Stimulated activated naive B cell treated with anti-CD40 and anti-IgM and Interleukin-4, amounts not matched to agents 10 μg/mL and 1 μg/mL and 100 μg/mL, for 72 hours (primary cell): Measurements from ENCODE around the gene DCAF8.

Experiments used
- ATAC-seq, 2 donors: fragments of 150-1000 bp; cut with Tn5 transposase; replicated peaks; 2 replicates each; pipeline ENCODE4 v1.10.0; 2021; ENCODE audit warnings: moderate library complexity in 1 of 2
- DNase-seq: peaks from one replicate; pipeline ENCODE4 v3.0.0; 2021
- H3K27ac Mint-ChIP-seq: one replicate; pipeline ENCODE4 v1.8.0; 2022; ENCODE audit warnings: mild to moderate bottlenecking, mixed read lengths
- H3K27me3 Mint-ChIP-seq, 2 donors: one replicate each; pipeline ENCODE4 v1.8.0; 2022; ENCODE audit warnings: mixed read lengths in 2 of 2
- H3K36me3 Mint-ChIP-seq, 2 donors: one replicate each; pipeline ENCODE4 v1.8.0; 2022; ENCODE audit warnings: mixed read lengths in 2 of 2, mild to moderate bottlenecking in 1 of 2
- H3K4me1 Mint-ChIP-seq, 2 donors: one replicate each; pipeline ENCODE4 v1.8.0; 2022; ENCODE audit warnings: mixed read lengths in 2 of 2, mild to moderate bottlenecking in 1 of 2
- H3K4me3 Mint-ChIP-seq, 2 donors: one replicate each; pipeline ENCODE4 v1.8.0; 2022; ENCODE audit warnings: mild to moderate bottlenecking in 2 of 2, mixed read lengths in 2 of 2, moderate library complexity in 1 of 2
- H3K9me3 Mint-ChIP-seq, 2 donors: one replicate each; pipeline ENCODE4 v1.8.0; 2022; ENCODE audit warnings: mixed read lengths in 2 of 2, mild to moderate bottlenecking in 1 of 2

Gene DCAF8

DNA sequence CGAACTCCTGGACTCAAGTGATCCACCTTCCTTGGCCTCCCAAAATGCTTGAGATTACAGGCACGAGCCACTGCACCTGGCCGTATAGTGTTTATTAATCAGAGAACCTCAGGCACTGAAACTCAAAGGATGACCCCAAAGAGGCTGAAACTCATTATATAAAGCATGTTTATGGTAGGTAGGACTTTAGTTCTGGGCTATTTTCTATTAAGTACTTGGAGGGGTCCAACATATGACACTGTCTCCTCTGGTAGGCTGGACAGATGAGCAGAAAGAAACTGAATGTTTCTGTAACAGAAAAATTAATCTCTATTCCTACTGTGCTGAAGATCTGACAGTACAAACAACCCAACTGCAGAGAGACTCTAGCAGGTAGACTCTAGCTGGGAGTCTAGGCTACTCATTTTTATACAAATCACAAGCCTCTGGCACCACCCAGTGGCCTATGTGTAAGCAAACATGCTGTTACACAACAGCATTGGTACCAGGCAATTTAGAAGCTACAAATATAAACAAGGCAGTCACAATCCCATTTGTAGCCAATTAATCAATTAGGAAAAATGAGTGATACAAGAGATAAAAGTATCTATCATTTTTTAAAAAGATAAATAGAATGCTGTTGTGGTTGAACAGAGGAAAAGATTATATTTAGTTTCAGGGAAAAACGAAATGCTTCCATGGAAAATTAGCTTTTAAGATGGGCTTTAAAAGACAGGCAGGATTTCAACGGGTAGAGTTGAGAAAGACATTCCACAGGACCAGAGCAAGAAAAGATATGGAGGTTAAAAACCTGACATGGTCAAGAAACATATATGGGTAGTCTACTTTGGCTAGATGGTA lies 10.4 kb downstream of the DCAF8 start:
- H3K4me3 Mint-ChIP-seq: no peak overlapping the region
- DNase-seq (peak; percentile 9), ATAC-seq (peak; percentile 93 to 95)
- H3K27ac Mint-ChIP-seq: peak overlapping the region; percentile 5
- H3K9me3 Mint-ChIP-seq: no peaks in the 10 kb centered on the region
- no peaks in the 10 kb centered on the region for H3K27me3 Mint-ChIP-seq
- H3K4me1 Mint-ChIP-seq: peaks cover 2 to 8% of the 10 kb centered on the region in 2 donors
- peaks cover 8 to 20% of the 10 kb centered on the region in 2 donors for H3K36me3 Mint-ChIP-seq

DNA sequence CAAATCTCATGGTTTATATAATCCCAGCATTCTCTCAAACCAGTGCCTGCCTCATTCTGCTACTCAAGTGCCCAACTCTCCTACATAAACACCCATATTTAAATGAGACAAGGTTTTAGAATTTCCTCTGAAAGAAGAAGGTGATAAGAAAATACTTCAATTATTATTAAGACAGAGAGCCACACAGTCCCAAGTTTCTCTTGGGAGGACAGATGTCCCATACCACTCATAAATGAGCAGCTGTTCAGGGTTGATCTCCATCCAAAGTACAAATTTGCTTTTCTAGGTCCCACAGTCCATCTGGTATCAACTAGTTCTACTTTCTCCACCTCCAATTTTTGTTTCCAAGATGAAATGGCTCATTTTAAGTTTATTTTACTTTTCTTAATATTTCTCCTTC lies 11.3 kb downstream of the DCAF8 start:
- DNase-seq (no peak), ATAC-seq (no peak)
- Mint-ChIP-seq H3K27ac (no peak overlapping the region), H3K4me3 (no peak overlapping the region), H3K4me1 (peaks cover 6 to 8% of the 10 kb centered on the region in 2 donors), H3K9me3 (no peaks in the 10 kb centered on the region), H3K27me3 (no peaks in the 10 kb centered on the region), H3K36me3 (peaks cover 10 to 24% of the 10 kb centered on the region in 2 donors)

DNA sequence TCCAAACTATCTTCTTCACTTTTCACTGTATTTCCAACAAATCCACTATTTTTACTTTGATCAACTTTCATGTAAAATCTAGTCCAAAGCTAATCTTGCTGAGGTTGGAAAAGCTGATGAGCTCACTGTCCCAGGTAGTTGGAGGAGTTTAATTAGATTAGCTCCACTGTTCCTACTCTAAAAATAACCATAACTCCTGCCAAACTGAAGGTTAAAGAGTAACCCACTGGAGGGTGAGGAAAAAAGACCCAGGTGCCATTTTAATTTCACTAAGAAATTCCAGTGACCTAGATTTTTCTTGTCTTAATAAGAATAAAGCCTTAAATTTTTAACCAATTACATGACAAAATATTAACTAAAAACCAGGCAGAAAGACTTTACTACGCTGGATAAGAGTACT lies 15.3 kb downstream of the DCAF8 start:
- Mint-ChIP-seq H3K4me1 (peaks cover 5 to 9% of the 10 kb centered on the region in 2 donors), H3K27ac (no peak overlapping the region), H3K9me3 (no peaks in the 10 kb centered on the region), H3K36me3 (peaks cover 12 to 29% of the 10 kb centered on the region in 2 donors), H3K27me3 (no peaks in the 10 kb centered on the region), H3K4me3 (no peak overlapping the region)
- DNase-seq: no peak
- no peak for ATAC-seq

DNA sequence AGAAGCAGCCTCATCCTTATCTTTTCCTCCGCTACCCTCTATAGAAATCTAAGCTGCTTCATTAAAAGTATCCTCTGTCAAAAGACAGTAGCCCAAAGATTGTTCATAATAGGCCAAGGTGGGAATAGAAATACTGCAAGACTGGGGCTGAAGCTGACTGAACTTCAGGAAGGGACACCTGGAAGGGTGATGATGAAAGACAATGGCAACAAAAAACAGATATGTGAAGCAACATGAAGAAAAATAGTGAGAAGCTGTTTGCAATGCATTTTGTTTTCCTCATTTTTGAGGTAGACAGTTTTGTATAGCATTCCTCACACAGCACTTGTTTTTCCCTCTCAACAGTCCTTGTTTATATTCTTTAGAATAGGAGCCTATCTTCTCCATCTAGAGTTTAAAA lies 16.9 kb downstream of the DCAF8 start:
- Mint-ChIP-seq H3K9me3 (no peaks in the 10 kb centered on the region), H3K4me1 (peaks cover 5 to 9% of the 10 kb centered on the region in 2 donors), H3K27ac (no peak overlapping the region), H3K27me3 (no peaks in the 10 kb centered on the region), H3K4me3 (no peak overlapping the region), H3K36me3 (peaks cover 12 to 28% of the 10 kb centered on the region in 2 donors)
- DNase-seq (no peak), ATAC-seq (no peak)

DNA sequence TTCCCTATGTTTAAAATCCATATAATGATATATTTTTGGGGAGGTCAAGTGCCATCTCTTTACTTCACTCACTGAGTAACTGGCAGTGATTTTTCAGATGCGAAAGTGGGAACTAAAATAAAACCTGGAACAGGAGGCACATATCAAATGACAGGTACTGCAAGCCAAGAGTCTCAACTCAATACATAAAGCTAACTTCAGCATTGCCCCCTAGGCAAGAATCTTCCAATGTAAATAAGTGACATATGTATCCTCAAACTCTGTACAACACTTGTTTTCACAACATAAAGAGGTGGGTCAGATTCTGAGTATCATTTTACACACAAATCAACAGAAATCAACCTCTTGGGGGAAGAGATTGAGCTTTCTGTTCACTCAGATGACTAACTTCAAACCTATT lies 18.1 kb downstream of the DCAF8 start:
- no peak overlapping the region for H3K4me3 Mint-ChIP-seq
- H3K4me1 Mint-ChIP-seq: peaks cover 5 to 8% of the 10 kb centered on the region in 2 donors
- ATAC-seq (no peak), DNase-seq (no peak)
- no peak overlapping the region for H3K27ac Mint-ChIP-seq
- H3K36me3 Mint-ChIP-seq: peaks cover 22 to 39% of the 10 kb centered on the region in 2 donors
- no peaks in the 10 kb centered on the region for H3K27me3 Mint-ChIP-seq
- no peaks in the 10 kb centered on the region for H3K9me3 Mint-ChIP-seq

DNA sequence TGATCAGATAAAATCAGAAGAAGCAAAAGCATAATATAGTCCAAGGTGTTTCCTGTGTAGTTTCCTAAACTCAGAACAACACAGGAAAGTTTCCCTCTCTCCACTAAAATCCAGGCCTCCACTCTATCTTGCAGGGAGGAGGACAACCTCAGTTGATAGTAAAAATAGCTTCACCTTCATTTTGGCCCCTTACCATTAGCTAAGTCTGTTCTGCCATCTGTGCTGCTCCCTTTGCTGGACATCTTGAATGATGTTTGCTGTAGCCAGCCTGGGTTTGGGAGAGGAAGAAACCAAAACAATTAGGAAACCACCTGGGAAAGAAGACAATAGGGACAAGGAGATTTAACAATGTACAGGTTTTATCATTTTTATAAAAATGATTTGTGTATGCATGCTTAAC lies 18.6 kb downstream of the DCAF8 start:
- Mint-ChIP-seq H3K9me3 (no peaks in the 10 kb centered on the region), H3K4me3 (no peak overlapping the region), H3K4me1 (peaks cover 5 to 8% of the 10 kb centered on the region in 2 donors), H3K27me3 (no peaks in the 10 kb centered on the region), H3K36me3 (peaks cover 25 to 41% of the 10 kb centered on the region in 2 donors), H3K27ac (peak overlapping the region; percentile 77)
- no peak for ATAC-seq
- no peak for DNase-seq

DNA sequence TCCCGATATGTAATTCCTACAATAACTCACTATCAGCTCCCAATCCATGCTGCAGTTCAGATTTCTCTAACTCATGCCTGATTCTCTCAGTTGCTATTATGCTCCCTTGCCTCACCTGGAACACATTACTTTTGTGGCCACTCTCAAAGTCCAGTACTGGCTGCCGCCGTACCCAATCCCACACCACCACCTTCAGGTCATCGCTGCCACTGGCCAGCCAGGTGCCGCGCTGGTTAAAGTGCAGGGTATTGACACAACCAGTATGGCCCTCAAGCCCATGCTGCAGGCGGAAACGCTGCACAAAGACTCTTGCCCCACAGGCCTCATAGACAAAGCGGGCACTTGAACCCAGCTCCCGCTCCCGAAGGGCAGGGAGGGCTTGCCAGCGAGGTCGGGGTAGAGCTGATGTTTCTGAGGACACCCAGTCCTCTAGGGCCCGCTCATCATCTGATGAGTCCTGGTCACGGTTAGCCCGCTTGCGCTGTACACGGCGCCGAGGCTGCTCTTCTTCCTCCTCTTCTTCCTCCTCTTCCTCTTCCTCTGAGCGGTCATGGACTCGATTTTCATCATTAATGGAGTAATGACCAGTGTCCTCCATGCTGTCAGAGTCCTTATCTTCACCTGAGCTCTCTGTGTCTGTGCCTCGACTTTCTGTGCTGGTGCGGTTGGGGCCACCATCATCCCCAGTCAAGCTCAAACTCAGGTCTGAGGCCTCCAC lies 22.6 kb downstream of the DCAF8 start:
- no peaks in the 10 kb centered on the region for H3K27me3 Mint-ChIP-seq
- no peak for DNase-seq
- H3K4me3 Mint-ChIP-seq: no peak overlapping the region
- ATAC-seq: no peak
- H3K27ac Mint-ChIP-seq: no peak overlapping the region
- H3K36me3 Mint-ChIP-seq: peaks cover 29 to 44% of the 10 kb centered on the region in 2 donors
- H3K9me3 Mint-ChIP-seq: no peaks in the 10 kb centered on the region
- peaks cover 12 to 23% of the 10 kb centered on the region in 2 donors for H3K4me1 Mint-ChIP-seq

DNA sequence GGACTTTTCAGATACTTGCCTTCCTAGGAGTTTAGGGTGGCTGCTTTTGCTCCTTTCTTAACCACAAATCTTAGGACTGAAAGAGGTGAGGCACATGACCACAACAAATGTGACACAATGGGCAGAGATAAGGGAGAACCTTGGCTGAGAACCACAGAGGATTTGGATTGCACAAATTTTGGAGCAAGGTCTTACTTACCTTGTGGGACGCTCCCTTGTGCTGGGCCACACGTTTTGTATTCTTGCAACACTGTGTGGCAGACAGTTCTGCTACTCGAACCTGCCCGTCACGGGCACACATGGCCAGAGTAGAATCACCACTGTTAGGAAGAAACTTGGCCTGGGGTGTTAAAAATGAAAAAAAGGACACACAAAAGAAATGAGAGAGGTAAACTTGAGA lies 23.9 kb downstream of the DCAF8 start:
- peaks cover 31 to 45% of the 10 kb centered on the region in 2 donors for H3K36me3 Mint-ChIP-seq
- no peaks in the 10 kb centered on the region for H3K9me3 Mint-ChIP-seq
- DNase-seq: no peak
- no peak overlapping the region for H3K27ac Mint-ChIP-seq
- ATAC-seq: no peak
- H3K4me3 Mint-ChIP-seq: no peak overlapping the region
- H3K27me3 Mint-ChIP-seq: no peaks in the 10 kb centered on the region
- peaks cover 11 to 21% of the 10 kb centered on the region in 2 donors for H3K4me1 Mint-ChIP-seq

DNA sequence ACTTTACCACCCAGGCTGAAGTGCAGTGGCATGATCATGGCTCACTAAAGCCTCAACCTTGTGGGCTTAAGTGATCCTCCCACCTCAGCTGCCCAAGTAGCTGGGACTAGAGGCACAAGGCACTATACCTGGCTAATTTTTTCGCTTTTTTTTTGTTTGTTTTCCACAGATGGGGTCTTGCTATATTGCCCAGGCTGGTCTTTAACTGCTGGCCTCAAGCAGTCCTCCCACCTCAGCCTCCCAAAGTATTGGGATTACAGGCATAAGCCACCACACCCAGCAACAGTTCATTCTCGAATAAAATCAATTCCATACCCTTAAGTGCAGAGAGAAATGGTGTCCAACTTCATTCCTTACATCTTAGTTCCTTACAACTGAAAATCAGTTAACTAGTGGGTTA lies 24.8 kb downstream of the DCAF8 start:
- Mint-ChIP-seq H3K36me3 (peaks cover 28 to 39% of the 10 kb centered on the region in 2 donors), H3K4me1 (peaks cover 11 to 21% of the 10 kb centered on the region in 2 donors), H3K27me3 (no peaks in the 10 kb centered on the region), H3K27ac (no peak overlapping the region), H3K9me3 (no peaks in the 10 kb centered on the region), H3K4me3 (no peak overlapping the region)
- ATAC-seq (no peak), DNase-seq (no peak)

DNA sequence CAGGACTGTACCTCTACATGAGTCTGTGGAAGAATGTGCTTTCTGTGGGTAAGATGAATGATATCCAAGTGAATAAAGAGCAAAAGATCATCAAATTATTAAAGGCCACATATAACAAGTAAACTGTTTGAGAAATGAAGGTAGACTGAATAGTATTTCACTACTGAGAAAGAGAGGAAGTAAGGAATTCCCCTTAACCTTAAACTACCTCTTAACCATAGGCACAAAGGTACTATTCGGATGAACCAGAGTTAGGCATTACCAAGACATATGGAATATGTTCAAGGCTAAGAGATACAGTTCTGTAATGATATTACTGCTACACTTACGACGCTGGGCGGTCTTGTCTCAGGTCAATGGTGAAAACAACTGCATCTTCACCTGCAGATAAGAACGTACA lies 25.5 kb downstream of the DCAF8 start:
- no peak for DNase-seq
- Mint-ChIP-seq H3K36me3 (peaks cover 27 to 37% of the 10 kb centered on the region in 2 donors), H3K27ac (no peak overlapping the region), H3K4me3 (no peak overlapping the region), H3K9me3 (no peaks in the 10 kb centered on the region), H3K27me3 (no peaks in the 10 kb centered on the region), H3K4me1 (peaks cover 11 to 21% of the 10 kb centered on the region in 2 donors)
- ATAC-seq: peak; percentile 80 to 92

DNA sequence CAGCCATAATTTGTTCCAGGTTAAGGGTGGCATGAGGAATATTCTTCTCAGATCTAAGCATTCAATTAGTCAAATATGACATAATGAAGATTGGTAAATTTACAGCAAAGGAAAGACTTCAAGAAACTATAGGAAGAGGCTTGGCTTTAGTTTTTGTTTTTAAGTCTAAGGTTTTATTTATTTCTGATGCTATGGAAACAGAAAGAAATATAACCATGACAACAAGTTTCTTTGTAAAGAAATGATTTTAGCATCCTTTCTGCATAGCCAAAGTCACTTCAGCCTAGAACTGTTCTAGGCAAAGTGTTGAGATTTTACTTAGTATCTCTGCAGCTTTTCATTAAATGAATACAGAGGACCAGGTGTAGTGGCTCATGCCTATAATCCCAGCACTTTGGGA lies 29.4 kb downstream of the DCAF8 start:
- DNase-seq: no peak
- H3K4me1 Mint-ChIP-seq: peaks cover 6 to 14% of the 10 kb centered on the region in 2 donors
- no peak overlapping the region for H3K27ac Mint-ChIP-seq
- no peak for ATAC-seq
- no peaks in the 10 kb centered on the region for H3K27me3 Mint-ChIP-seq
- H3K36me3 Mint-ChIP-seq: peaks cover 24 to 37% of the 10 kb centered on the region in 2 donors
- no peaks in the 10 kb centered on the region for H3K9me3 Mint-ChIP-seq
- no peak overlapping the region for H3K4me3 Mint-ChIP-seq

DNA sequence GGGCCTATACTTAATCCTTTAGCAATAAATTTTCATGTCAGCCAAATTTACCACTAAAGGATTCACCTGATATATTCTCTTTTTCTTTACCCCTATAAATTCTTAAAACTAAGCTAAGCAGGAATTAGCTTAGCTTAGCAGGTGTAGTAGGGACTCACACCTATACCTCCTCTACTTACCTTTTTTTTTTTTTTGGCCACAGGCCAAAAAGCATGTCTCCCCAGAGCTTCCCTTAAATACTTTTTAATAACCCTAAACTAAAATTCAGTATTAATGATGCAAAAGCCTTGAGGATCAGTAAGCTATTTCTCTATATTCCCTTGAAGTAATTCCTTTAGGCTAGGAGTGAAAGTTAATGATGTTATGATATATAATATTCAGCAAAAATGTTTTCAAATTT lies 33.9 kb downstream of the DCAF8 start:
- ATAC-seq (no peak), DNase-seq (no peak)
- H3K9me3 Mint-ChIP-seq: no peaks in the 10 kb centered on the region
- no peaks in the 10 kb centered on the region for H3K4me1 Mint-ChIP-seq
- no peak overlapping the region for H3K27ac Mint-ChIP-seq
- peaks cover 28 to 32% of the 10 kb centered on the region in 2 donors for H3K36me3 Mint-ChIP-seq
- H3K4me3 Mint-ChIP-seq: no peak overlapping the region
- H3K27me3 Mint-ChIP-seq: no peaks in the 10 kb centered on the region

DNA sequence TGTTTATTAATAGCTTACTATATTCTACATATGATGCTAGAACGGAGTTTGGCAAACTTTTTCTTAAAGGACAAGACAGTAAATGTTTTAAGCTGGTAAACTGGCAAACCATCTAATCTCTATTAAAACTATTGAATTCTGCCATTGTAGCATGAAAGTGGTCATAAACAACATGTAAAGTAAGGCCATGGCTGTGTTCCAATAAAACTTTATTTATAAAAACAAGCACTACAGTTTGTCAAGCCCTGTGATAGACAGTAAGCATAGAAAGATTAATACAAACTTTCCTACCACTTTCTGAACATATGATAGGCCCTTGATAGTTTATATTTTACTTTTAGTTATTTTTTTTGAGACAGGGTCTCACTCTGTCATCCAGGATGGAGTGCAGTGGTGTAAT lies 34.8 kb downstream of the DCAF8 start:
- H3K9me3 Mint-ChIP-seq: no peaks in the 10 kb centered on the region
- H3K27me3 Mint-ChIP-seq: no peaks in the 10 kb centered on the region
- H3K4me1 Mint-ChIP-seq: no peaks in the 10 kb centered on the region
- DNase-seq (no peak), ATAC-seq (no peak)
- H3K36me3 Mint-ChIP-seq: peaks cover 34 to 36% of the 10 kb centered on the region in 2 donors
- no peak overlapping the region for H3K4me3 Mint-ChIP-seq
- no peak overlapping the region for H3K27ac Mint-ChIP-seq

DNA sequence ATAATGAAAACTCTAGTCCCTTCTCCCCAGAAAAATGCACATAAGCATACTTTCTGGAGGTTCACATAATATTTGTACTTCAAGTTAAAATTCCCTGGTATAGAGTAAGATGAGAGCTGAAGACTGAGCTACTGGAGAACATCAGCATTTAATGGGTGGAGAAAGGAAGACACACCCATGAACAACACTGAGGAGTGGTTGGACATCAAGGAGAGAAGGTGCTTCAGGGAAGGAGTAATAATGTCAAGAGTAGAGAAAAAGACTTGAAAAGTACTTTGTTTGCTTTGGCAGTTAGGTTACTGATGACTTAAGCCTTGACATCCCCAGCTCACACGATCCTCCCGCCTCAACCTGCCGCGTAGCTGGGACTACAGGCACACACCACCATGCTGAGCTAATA lies 35.3 kb downstream of the DCAF8 start:
- peak overlapping the region; percentile 22 for H3K27ac Mint-ChIP-seq
- H3K27me3 Mint-ChIP-seq: no peaks in the 10 kb centered on the region
- H3K9me3 Mint-ChIP-seq: no peaks in the 10 kb centered on the region
- no peak overlapping the region for H3K4me3 Mint-ChIP-seq
- ATAC-seq: no peak
- H3K36me3 Mint-ChIP-seq: peaks cover 36 to 40% of the 10 kb centered on the region in 2 donors
- no peak for DNase-seq
- H3K4me1 Mint-ChIP-seq: no peaks in the 10 kb centered on the region

DNA sequence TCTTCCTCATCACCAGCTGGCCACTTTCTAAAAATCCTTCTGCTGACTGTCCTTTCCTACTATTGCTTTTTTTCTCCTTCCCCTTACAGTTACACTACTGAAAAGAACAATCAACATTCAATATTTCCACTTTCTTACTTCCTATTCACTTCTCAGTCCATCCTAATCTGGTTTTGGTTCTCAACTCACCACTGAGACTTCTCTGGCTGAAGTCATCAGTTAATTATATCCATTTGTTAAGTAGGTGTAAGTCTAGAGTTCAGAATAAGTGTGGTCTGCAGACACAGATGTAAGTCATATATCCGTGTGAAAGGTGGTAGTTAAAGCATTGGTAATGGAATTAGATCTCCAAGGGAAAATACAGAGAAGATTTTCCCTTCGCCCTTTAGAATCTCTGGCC lies 35.7 kb downstream of the DCAF8 start:
- H3K27ac Mint-ChIP-seq: no peak overlapping the region

More for the DNA sequence above, 35.7 kb downstream of the DCAF8 start:
- DNase-seq (no peak), ATAC-seq (peak; percentile 36 to 49)
- Mint-ChIP-seq H3K9me3 (no peaks in the 10 kb centered on the region), H3K4me1 (no peaks in the 10 kb centered on the region), H3K36me3 (peaks cover 36 to 40% of the 10 kb centered on the region in 2 donors), H3K4me3 (no peak overlapping the region), H3K27me3 (no peaks in the 10 kb centered on the region)
